WTC11 (cell line): ENCODE results near the gene RYR2. TPM values are rescaled to one million over a fixed set of nuclear protein-coding genes. Genes with fewer than 3 reads are reported as not detected.

Source experiments
- ATAC-seq: fragments of 200-7000 bp; cut with Tn5 transposase; 2 replicates; pipeline ENCODE4 v1.10.0; 2021; ENCODE audit warnings: mild to moderate bottlenecking, moderate library complexity
- CTCF ChIA-PET: fragments of 300-600 bp; sonication (Branson Sonifier 250); formaldehyde crosslinking; loops from one replicate; lab custom pipeline; 2021; ENCODE audit warnings: antibody characterized with exemption; lab: Charles Lee
- POLR2A ChIA-PET: fragments of 350-600 bp; sonication (Branson Sonifier 250); formaldehyde crosslinking; loops from one replicate; lab custom pipeline; 2021; ENCODE audit warnings: antibody characterized with exemption; lab: Charles Lee
- DNase-seq: peaks from one replicate; pipeline ENCODE4 v3.0.0; 2021; ENCODE audit warnings: low spot score
- H3K27ac Mint-ChIP-seq: 2 replicates; pipeline ENCODE4 v1.8.0; 2021; ENCODE audit warnings: mixed read lengths
- H3K27me3 Mint-ChIP-seq: 2 replicates; pipeline ENCODE4 v1.8.0; 2021; ENCODE audit warnings: low read depth, mild to moderate bottlenecking, moderate library complexity, mixed read lengths
- H3K36me3 Mint-ChIP-seq: 2 replicates; pipeline ENCODE4 v1.8.0; 2021; ENCODE audit warnings: mixed read lengths
- H3K4me1 Mint-ChIP-seq: 2 replicates; pipeline ENCODE4 v1.8.0; 2022; ENCODE audit warnings: mixed read lengths
- H3K4me3 Mint-ChIP-seq: 2 replicates; pipeline ENCODE4 v1.8.0; 2021; ENCODE audit warnings: mild to moderate bottlenecking, moderate library complexity, mixed read lengths
- H3K9me3 Mint-ChIP-seq: 2 replicates; pipeline ENCODE4 v1.8.0; 2021; ENCODE audit warnings: mixed read lengths
- FOXK1 ChIP-seq: sonication (generic); formaldehyde crosslinking; IDR thresholded peaks from 2 replicates; pipeline ENCODE4 v1.8.0; 2022; ENCODE audit warnings: mild to moderate bottlenecking, moderate library complexity, missing genetic modification reagents
- GRHL2 ChIP-seq: fragments of 250-450 bp; sonication (Bioruptor Pico); IDR thresholded peaks from 2 replicates; pipeline ENCODE4 v1.8.0; 2022; ENCODE audit warnings: mild to moderate bottlenecking, moderate library complexity; ENCODE audit not compliant: insufficient replicate concordance, severe bottlenecking
- KAT7 ChIP-seq: sonication (generic); formaldehyde crosslinking; IDR thresholded peaks from 2 replicates; pipeline ENCODE4 v1.8.1; 2023; ENCODE audit warnings: missing genetic modification reagents, mild to moderate bottlenecking, borderline replicate concordance
- MYBL2 ChIP-seq: sonication (generic); formaldehyde crosslinking; IDR thresholded peaks from 2 replicates; pipeline ENCODE4 v1.8.1; 2023; ENCODE audit warnings: mild to moderate bottlenecking, moderate library complexity, missing genetic modification reagents
- SP1 ChIP-seq: sonication (generic); formaldehyde crosslinking; conservative IDR thresholded peaks from 2 replicates; pipeline ENCODE4 v1.8.1; 2022; ENCODE audit warnings: missing genetic modification reagents
- TCF7 ChIP-seq: sonication (generic); formaldehyde crosslinking; IDR thresholded peaks from 2 replicates; pipeline ENCODE4 v1.8.0; 2022; ENCODE audit warnings: mild to moderate bottlenecking, low read depth, missing genetic modification reagents, moderate library complexity
- ZNF121 ChIP-seq: sonication (generic); formaldehyde crosslinking; IDR thresholded peaks from 2 replicates; pipeline ENCODE4 v1.8.0; 2023; ENCODE audit warnings: missing genetic modification reagents
- ZNF416 ChIP-seq: fragments of 250-450 bp; sonication (Bioruptor Pico); IDR thresholded peaks from 2 replicates; pipeline ENCODE4 v1.9.0; 2021; ENCODE audit warnings: mild to moderate bottlenecking, inconsistent platforms
- ZNF423 ChIP-seq: fragments of 250-450 bp; sonication (Bioruptor Pico); IDR thresholded peaks from 2 replicates; pipeline ENCODE4 v2.1.2; 2022; ENCODE audit warnings: mild to moderate bottlenecking, moderate library complexity
- total RNA-seq: library from RNA; stranded (reverse); gene quantifications from 3 replicates; pipeline ENCODE4 v1.2.3, GENCODE V29; 2021
- TF ChIP-seq, protein P1 (sequence below): sonication (generic); formaldehyde crosslinking; IDR thresholded peaks from 2 replicates; pipeline ENCODE4 v1.8.1; 2023; ENCODE audit warnings: mild to moderate bottlenecking, missing genetic modification reagents, moderate library complexity
- TF ChIP-seq, protein P2 (sequence below): sonication (generic); formaldehyde crosslinking; IDR thresholded peaks from 2 replicates; pipeline ENCODE4 v1.8.1; 2023; ENCODE audit warnings: mild to moderate bottlenecking, missing genetic modification reagents
- TF ChIP-seq, protein P3 (sequence below): fragments of 250-450 bp; sonication (Bioruptor Pico); IDR thresholded peaks from 2 replicates; pipeline ENCODE4 v2.1.2; 2022; ENCODE audit warnings: mild to moderate bottlenecking, moderate library complexity
- TF ChIP-seq, protein P4 (sequence below): sonication (generic); formaldehyde crosslinking; IDR thresholded peaks from 2 replicates; pipeline ENCODE4 v1.8.1; 2022; ENCODE audit warnings: low read depth, mild to moderate bottlenecking, moderate library complexity, missing genetic modification reagents, borderline replicate concordance
- TF ChIP-seq, protein P5 (sequence below): fragments of 250-450 bp; sonication (Bioruptor Pico); IDR thresholded peaks from 2 replicates; pipeline ENCODE4 v1.9.0; 2021; ENCODE audit warnings: moderate library complexity, mild to moderate bottlenecking, inconsistent platforms, borderline replicate concordance
- TF ChIP-seq, protein P6 (sequence below): sonication (generic); formaldehyde crosslinking; IDR thresholded peaks from 2 replicates; pipeline ENCODE4 v1.8.0; 2022; ENCODE audit warnings: mild to moderate bottlenecking, missing genetic modification reagents
- TF ChIP-seq, protein P7 (sequence below): sonication (generic); formaldehyde crosslinking; IDR thresholded peaks from 2 replicates; pipeline ENCODE4 v1.8.1; 2022; ENCODE audit warnings: low read depth, missing genetic modification reagents, borderline replicate concordance

RYR2 gene
- total RNA-seq, 1 experiment from 2014 or later = 7.9 TPM

DNA sequence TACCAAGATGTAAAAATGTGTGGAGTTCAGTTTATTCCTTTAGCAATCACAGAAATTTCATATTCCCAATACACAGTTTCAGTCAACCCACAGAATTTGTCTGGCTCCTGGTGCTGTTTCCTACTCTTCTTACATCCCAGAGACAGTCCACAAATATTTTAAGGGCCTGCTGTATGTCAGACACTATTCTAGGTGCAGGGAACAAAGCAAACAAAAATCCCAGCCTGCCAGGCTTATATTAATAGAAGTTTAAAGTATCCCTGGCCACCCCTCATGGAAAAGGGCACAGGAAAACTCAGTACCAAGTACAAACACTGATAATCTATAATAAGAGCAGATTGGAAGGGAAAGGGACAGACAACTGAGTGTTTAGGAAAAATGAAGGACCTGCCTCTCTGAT, 653.9 kb downstream of the RYR2 start:
- TF ChIP-seq ZNF423 (no peak), ZNF416 (CRISPR knock-in tag) (no peak)
- Mint-ChIP-seq H3K36me3 (no peaks in the 10 kb centered on the region), H3K9me3 (no peaks in the 10 kb centered on the region), H3K4me3 (no peak overlapping the region), H3K27ac (no peak overlapping the region), H3K4me1 (peaks cover 14% of the 10 kb centered on the region), H3K27me3 (no peaks in the 10 kb centered on the region)
- no peak for ATAC-seq
- no peak for DNase-seq
- POLR2A ChIA-PET = no interaction called here
- CTCF ChIA-PET = no interaction called here

DNA sequence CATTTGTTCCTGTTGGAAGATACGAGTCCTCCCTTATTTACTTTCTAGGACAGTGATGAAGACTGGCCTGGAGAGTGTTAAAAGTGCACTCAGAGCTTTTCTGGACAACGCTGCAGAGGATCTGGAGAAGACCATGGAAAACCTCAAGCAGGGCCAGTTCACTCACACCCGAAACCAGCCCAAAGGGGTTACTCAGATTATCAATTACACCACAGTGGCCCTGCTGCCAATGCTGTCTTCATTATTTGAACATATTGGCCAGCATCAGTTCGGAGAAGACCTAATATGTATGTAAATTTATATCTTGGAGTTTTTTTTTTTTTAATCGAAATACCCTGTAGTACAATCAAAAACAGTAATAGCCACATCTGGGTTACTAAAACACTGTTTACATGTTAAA, 658.2 kb downstream of the RYR2 start:
- DNase-seq = no peak
- H3K27me3 Mint-ChIP-seq = no peaks in the 10 kb centered on the region
- no peak overlapping the region; the same call in 1 of the 2 replicates for H3K27ac Mint-ChIP-seq
- no peaks in the 10 kb centered on the region for H3K36me3 Mint-ChIP-seq
- no peak for ATAC-seq
- H3K9me3 Mint-ChIP-seq = no peaks in the 10 kb centered on the region
- no peak overlapping the region for H3K4me3 Mint-ChIP-seq
- TF ChIP-seq TCF7 (CRISPR knock-in tag) = no peak
- TF ChIP-seq, protein P1, sequence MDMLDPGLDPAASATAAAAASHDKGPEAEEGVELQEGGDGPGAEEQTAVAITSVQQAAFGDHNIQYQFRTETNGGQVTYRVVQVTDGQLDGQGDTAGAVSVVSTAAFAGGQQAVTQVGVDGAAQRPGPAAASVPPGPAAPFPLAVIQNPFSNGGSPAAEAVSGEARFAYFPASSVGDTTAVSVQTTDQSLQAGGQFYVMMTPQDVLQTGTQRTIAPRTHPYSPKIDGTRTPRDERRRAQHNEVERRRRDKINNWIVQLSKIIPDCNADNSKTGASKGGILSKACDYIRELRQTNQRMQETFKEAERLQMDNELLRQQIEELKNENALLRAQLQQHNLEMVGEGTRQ (CRISPR knock-in tag) = no peak
- TF ChIP-seq, protein P2, sequence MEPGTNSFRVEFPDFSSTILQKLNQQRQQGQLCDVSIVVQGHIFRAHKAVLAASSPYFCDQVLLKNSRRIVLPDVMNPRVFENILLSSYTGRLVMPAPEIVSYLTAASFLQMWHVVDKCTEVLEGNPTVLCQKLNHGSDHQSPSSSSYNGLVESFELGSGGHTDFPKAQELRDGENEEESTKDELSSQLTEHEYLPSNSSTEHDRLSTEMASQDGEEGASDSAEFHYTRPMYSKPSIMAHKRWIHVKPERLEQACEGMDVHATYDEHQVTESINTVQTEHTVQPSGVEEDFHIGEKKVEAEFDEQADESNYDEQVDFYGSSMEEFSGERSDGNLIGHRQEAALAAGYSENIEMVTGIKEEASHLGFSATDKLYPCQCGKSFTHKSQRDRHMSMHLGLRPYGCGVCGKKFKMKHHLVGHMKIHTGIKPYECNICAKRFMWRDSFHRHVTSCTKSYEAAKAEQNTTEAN (CRISPR knock-in tag) = no peak
- peaks cover 9% of the 10 kb centered on the region for H3K4me1 Mint-ChIP-seq
- CTCF ChIA-PET = no interaction called here
- POLR2A ChIA-PET = no interaction called here

DNA sequence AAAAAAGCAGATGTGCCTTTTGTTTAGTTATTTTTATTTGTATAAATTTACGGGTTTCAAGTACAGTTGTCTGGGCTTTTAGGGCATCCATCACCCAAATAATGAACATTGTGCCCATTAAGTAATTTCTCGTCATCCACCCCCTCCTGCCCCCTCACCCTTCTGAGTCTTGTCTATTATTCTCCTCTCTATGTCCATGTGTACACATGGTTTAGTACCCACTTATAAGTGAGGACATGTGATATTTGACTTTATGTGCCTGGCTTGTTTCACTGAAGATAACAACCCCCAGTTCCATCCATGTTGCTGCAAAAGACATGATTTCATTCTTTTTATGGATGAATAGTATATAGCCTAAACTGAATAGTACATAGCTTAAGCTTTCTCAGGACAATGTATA, 659.5 kb downstream of the RYR2 start:
- TF ChIP-seq FOXK1 (CRISPR knock-in tag) (no peak), MYBL2 (CRISPR knock-in tag) (no peak), ZNF121 (CRISPR knock-in tag) (no peak), KAT7 (no peak), SP1 (CRISPR knock-in tag) (no peak), GRHL2 (CRISPR knock-in tag) (no peak)
- TF ChIP-seq, protein P3, sequence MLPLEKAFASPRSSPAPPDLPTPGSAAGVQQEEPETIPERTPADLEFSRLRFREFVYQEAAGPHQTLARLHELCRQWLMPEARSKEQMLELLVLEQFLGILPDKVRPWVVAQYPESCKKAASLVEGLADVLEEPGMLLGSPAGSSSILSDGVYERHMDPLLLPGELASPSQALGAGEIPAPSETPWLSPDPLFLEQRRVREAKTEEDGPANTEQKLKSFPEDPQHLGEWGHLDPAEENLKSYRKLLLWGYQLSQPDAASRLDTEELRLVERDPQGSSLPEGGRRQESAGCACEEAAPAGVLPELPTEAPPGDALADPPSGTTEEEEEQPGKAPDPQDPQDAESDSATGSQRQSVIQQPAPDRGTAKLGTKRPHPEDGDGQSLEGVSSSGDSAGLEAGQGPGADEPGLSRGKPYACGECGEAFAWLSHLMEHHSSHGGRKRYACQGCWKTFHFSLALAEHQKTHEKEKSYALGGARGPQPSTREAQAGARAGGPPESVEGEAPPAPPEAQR = no peak
- TF ChIP-seq, protein P4, sequence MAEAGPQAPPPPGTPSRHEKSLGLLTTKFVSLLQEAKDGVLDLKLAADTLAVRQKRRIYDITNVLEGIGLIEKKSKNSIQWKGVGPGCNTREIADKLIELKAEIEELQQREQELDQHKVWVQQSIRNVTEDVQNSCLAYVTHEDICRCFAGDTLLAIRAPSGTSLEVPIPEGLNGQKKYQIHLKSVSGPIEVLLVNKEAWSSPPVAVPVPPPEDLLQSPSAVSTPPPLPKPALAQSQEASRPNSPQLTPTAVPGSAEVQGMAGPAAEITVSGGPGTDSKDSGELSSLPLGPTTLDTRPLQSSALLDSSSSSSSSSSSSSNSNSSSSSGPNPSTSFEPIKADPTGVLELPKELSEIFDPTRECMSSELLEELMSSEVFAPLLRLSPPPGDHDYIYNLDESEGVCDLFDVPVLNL (CRISPR knock-in tag) = no peak
- TF ChIP-seq, protein P5, sequence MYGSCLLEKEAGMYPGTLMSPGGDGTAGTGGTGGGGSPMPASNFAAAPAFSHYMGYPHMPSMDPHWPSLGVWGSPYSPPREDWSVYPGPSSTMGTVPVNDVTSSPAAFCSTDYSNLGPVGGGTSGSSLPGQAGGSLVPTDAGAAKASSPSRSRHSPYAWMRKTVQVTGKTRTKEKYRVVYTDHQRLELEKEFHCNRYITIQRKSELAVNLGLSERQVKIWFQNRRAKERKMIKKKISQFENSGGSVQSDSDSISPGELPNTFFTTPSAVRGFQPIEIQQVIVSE (CRISPR knock-in tag) = no peak
- TF ChIP-seq, protein P6, sequence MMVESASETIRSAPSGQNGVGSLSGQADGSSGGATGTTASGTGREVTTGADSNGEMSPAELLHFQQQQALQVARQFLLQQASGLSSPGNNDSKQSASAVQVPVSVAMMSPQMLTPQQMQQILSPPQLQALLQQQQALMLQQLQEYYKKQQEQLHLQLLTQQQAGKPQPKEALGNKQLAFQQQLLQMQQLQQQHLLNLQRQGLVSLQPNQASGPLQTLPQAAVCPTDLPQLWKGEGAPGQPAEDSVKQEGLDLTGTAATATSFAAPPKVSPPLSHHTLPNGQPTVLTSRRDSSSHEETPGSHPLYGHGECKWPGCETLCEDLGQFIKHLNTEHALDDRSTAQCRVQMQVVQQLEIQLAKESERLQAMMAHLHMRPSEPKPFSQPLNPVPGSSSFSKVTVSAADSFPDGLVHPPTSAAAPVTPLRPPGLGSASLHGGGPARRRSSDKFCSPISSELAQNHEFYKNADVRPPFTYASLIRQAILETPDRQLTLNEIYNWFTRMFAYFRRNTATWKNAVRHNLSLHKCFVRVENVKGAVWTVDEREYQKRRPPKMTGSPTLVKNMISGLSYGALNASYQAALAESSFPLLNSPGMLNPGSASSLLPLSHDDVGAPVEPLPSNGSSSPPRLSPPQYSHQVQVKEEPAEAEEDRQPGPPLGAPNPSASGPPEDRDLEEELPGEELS (CRISPR knock-in tag) = no peak
- TF ChIP-seq, protein P7, sequence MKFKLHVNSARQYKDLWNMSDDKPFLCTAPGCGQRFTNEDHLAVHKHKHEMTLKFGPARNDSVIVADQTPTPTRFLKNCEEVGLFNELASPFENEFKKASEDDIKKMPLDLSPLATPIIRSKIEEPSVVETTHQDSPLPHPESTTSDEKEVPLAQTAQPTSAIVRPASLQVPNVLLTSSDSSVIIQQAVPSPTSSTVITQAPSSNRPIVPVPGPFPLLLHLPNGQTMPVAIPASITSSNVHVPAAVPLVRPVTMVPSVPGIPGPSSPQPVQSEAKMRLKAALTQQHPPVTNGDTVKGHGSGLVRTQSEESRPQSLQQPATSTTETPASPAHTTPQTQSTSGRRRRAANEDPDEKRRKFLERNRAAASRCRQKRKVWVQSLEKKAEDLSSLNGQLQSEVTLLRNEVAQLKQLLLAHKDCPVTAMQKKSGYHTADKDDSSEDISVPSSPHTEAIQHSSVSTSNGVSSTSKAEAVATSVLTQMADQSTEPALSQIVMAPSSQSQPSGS = no peak
- no peak for DNase-seq
- Mint-ChIP-seq H3K27me3 (no peaks in the 10 kb centered on the region), H3K4me3 (no peak overlapping the region), H3K4me1 (peaks cover 9% of the 10 kb centered on the region), H3K9me3 (no peaks in the 10 kb centered on the region), H3K36me3 (no peaks in the 10 kb centered on the region), H3K27ac (no peak overlapping the region)
- no peak for ATAC-seq
- CTCF ChIA-PET = no interaction called here
- POLR2A ChIA-PET = no interaction called here
